K562 (cell line): ENCODE results near the gene TDRD10.

Source experiments
- GATA2 ChIP-seq: sonication (generic); formaldehyde crosslinking; IDR thresholded peaks from 2 replicates; pipeline ENCODE4 v1.4.0; 2020; ENCODE audit warnings: mild to moderate bottlenecking, missing genetic modification reagents
- YY1 ChIP-seq, 3 experiments: IDR thresholded peaks; 2 replicates each; pipeline ENCODE4 v1.6.1; 2011; ENCODE audit warnings: low read length in 2 of 3, mild to moderate bottlenecking in 2 of 3, moderate library complexity in 2 of 3, borderline replicate concordance in 1 of 3, control low read depth in 1 of 3, low read depth in 1 of 3; ENCODE audit not compliant: insufficient read depth in 3 of 3, insufficient replicate concordance in 2 of 3, control insufficient read depth in 1 of 3, insufficient read length in 1 of 3; ENCODE audit errors: extremely low read depth in 1 of 3
- TF ChIP-seq, protein P1 (sequence below): fragments of 150-350 bp; IDR thresholded peaks from 2 replicates; pipeline ENCODE4 v1.6.1; 2014; ENCODE audit warnings: low read depth, mild to moderate bottlenecking, low read length, borderline replicate concordance

DNA sequence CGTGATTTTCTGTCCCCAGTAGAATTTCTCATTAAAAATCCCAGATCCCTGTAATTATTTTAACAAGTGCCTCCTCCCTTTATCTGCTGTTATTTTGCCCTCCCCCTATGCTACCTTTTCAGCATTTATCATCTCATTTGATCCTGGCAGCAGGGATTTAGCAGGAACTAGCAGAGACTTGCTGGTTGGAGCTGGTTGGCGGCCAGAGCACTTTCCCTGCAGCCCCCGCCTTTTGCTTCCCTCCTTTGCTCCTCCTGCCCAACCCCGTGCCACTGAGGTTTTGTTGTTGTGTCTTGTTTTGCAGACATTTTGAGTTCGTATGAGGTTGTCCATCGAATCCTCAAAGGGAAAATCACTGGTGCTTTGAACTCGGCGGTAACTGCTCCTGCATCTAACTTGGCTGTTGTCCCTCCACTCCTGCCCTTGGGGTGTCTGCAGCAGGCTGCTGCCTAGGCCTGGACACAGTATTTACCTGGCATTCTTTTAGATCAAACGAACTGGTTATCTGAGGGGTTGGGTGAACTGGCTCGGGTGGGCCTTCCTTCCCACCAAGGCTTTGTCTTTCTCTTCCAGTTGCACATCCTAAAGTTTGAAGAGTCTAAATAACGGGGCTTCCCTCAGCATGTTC lies 45.2 kb downstream of the TDRD10 start:
- TF ChIP-seq YY1 (IDR thresholded peaks at IDR 0.05; ENCODE audit: borderline replicate concordance in 1 of 3, control insufficient read depth in 1 of 3, extremely low read depth in 1 of 3, insufficient read depth in 3 of 3, insufficient read length in 1 of 3, insufficient replicate concordance in 2 of 3, low read depth in 1 of 3, low read length in 2 of 3), result no peak
- TF ChIP-seq, protein P1, sequence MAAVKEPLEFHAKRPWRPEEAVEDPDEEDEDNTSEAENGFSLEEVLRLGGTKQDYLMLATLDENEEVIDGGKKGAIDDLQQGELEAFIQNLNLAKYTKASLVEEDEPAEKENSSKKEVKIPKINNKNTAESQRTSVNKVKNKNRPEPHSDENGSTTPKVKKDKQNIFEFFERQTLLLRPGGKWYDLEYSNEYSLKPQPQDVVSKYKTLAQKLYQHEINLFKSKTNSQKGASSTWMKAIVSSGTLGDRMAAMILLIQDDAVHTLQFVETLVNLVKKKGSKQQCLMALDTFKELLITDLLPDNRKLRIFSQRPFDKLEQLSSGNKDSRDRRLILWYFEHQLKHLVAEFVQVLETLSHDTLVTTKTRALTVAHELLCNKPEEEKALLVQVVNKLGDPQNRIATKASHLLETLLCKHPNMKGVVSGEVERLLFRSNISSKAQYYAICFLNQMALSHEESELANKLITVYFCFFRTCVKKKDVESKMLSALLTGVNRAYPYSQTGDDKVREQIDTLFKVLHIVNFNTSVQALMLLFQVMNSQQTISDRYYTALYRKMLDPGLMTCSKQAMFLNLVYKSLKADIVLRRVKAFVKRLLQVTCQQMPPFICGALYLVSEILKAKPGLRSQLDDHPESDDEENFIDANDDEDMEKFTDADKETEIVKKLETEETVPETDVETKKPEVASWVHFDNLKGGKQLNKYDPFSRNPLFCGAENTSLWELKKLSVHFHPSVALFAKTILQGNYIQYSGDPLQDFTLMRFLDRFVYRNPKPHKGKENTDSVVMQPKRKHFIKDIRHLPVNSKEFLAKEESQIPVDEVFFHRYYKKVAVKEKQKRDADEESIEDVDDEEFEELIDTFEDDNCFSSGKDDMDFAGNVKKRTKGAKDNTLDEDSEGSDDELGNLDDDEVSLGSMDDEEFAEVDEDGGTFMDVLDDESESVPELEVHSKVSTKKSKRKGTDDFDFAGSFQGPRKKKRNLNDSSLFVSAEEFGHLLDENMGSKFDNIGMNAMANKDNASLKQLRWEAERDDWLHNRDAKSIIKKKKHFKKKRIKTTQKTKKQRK, result no peak
- no peak for TF ChIP-seq GATA2 (CRISPR knock-in tag)
